Mesendoderm (in vitro differentiated cells): Measurements from ENCODE around the gene HSD17B11.
"Not testable (repeated sequence)": the region's sequence is repeated elsewhere in the genome, so short reads cannot be mapped to it uniquely, and the experiment has no call there.

Source experiments
- DNase-seq: peaks from one replicate; pipeline ENCODE4 v3.0.0; 2013
- H2AK5ac ChIP-seq: 2 replicates; pipeline ENCODE4 v1.6.1; 2013; ENCODE audit warnings: low read length, inconsistent platforms
- H2BK120ac ChIP-seq: 2 replicates; pipeline ENCODE4 v1.6.1; 2013; ENCODE audit warnings: low read depth, mild to moderate bottlenecking, low read length, moderate library complexity, mixed read lengths
- H2BK15ac ChIP-seq: replicated peaks from 2 replicates; pipeline ENCODE4 v1.6.1; 2013; ENCODE audit warnings: low read depth, mild to moderate bottlenecking, moderate library complexity
- H2BK5ac ChIP-seq: 2 replicates; pipeline ENCODE4 v1.6.1; 2013; ENCODE audit warnings: low read length, inconsistent platforms
- H3K18ac ChIP-seq: 2 replicates; pipeline ENCODE4 v1.6.1; 2013; ENCODE audit warnings: mild to moderate bottlenecking, low read length, mixed read lengths
- H3K23ac ChIP-seq: one replicate; pipeline ENCODE4 v1.6.1; 2013; ENCODE audit warnings: low read length
- H3K27ac ChIP-seq: 2 replicates; pipeline ENCODE4 v1.5.1; 2013; ENCODE audit warnings: low read depth, mild to moderate bottlenecking, inconsistent platforms, low read length, moderate library complexity
- H3K27me3 ChIP-seq: 2 replicates; pipeline ENCODE4 v1.6.1; 2013; ENCODE audit warnings: low read length, control low read depth, mild to moderate bottlenecking, inconsistent platforms; ENCODE audit not compliant: insufficient read depth, poor library complexity
- H3K36me3 ChIP-seq: 2 replicates; pipeline ENCODE4 v1.6.1; 2013; ENCODE audit warnings: low read length, inconsistent platforms; ENCODE audit not compliant: control insufficient read depth, insufficient read depth
- H3K4ac ChIP-seq: one replicate; pipeline ENCODE4 v1.6.1; 2013; ENCODE audit warnings: low read depth, mild to moderate bottlenecking, low read length, moderate library complexity
- H3K4me1 ChIP-seq: 2 replicates; pipeline ENCODE4 v1.6.1; 2013; ENCODE audit warnings: low read depth, low read length, inconsistent platforms; ENCODE audit not compliant: control insufficient read depth
- H3K4me2 ChIP-seq: 2 replicates; pipeline ENCODE4 v1.6.1; 2013; ENCODE audit warnings: low read length
- H3K4me3 ChIP-seq: 2 replicates; pipeline ENCODE4 v1.5.1; 2013; ENCODE audit warnings: mild to moderate bottlenecking, low read length
- H3K56ac ChIP-seq: one replicate; pipeline ENCODE4 v1.6.1; 2013; ENCODE audit warnings: low read length
- H3K79me1 ChIP-seq: 2 replicates; pipeline ENCODE4 v1.6.1; 2013; ENCODE audit warnings: low read length, inconsistent platforms
- H3K79me2 ChIP-seq: 2 replicates; pipeline ENCODE4 v1.6.1; 2013; ENCODE audit warnings: mild to moderate bottlenecking, low read length; ENCODE audit not compliant: control insufficient read depth, insufficient read depth
- H3K9ac ChIP-seq: 2 replicates; pipeline ENCODE4 v1.6.1; 2013; ENCODE audit warnings: low read length, inconsistent platforms
- H4K5ac ChIP-seq: one replicate; pipeline ENCODE4 v1.6.1; 2013; ENCODE audit warnings: low read length
- H4K8ac ChIP-seq: one replicate; pipeline ENCODE4 v1.6.1; 2013; ENCODE audit warnings: low read depth, mild to moderate bottlenecking, control low read depth, low read length, moderate library complexity
- WGBS: extraction: QIAGEN DNeasy Blood & Tissue Kit; methylation state at CpG from one replicate; pipeline ENCODE4 v1.1.7; 2013; ENCODE audit warnings: low lambda C conversion rate, missing lambda C conversion rate; ENCODE audit not compliant: insufficient coverage; ENCODE audit errors: extremely low coverage; 5-methylcytosine and 5-hydroxymethylcytosine counted together

HSD17B11 gene

DNA sequence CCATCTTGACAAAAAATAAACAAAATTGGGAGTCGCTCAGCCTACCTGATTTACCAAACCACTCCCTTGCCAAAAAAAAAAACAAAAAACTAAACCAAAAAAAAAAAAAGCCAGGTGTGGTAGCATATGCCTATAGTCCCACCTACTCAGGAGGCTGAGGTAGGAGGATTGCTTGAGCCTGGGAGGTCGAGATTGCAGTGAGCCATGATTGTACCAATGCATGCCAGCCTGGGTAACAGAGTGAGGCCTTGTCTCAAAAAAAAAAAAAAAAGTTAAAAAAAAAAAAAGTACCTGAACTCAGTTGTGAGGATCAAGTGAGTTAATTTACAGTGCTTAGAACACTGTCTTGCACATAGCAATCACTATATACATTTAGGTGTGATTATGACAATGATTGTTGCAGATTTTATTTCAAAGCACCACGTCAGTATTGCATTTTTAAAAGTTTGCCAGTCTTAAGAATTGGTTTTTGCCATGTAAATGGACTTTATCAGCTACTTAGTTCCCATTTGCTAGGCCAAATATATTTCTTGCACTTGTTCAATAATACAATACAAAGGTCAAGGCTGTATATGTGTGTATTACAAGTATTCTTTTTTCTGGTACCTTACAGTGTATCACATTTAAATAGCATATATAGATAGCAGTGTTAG is 36.0 kb upstream of the HSD17B11 start:
- Histone ChIP-seq H2BK5ac (no peak overlapping the region), H2BK120ac (no peak overlapping the region), H3K79me1 (peaks cover 12% of the 10 kb centered on the region), H3K18ac (no peak overlapping the region), H2AK5ac (no peak overlapping the region), H3K4me1 (peaks cover 4% of the 10 kb centered on the region), H3K4me3 (no peak overlapping the region), H4K8ac (no peak overlapping the region), H3K4me2 (no peak overlapping the region), H3K9ac (no peak overlapping the region), H3K27ac (no peak overlapping the region), H3K56ac (no peak overlapping the region), H3K79me2 (peaks cover 35% of the 10 kb centered on the region), H3K36me3 (no peaks in the 10 kb centered on the region), H3K27me3 (no peaks in the 10 kb centered on the region), H3K23ac (no peak overlapping the region), H2BK15ac (no peak overlapping the region), H4K5ac (no peak overlapping the region), H3K4ac (no peak overlapping the region)
- no peak for DNase-seq
- no CpG with 5 or more reads among the region's 3 CpGs for WGBS

DNA sequence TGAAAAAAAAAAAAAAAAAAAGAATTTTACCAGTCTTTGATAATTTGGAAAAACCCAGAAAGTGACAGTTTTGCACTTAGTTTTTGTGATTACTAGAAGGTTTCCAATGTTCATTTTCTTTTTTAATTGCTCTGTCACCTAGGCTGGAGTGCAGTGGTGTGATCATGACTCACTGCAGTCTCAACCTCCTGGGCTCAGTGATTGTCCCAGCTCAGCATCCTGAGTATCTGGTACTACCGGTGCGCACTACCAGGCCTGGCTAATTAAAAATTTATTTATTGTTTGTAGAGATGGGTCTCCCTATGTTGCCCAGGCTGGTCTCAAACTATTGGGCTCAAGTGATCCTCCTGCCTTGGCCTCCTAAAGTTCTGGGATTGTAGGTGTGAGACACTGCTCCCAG is 34.7 kb upstream of the HSD17B11 start:
- no peak overlapping the region for H4K5ac ChIP-seq
- no peak overlapping the region for H3K27ac ChIP-seq
- no peak overlapping the region for H2AK5ac ChIP-seq
- no peak for DNase-seq
- peaks cover 12% of the 10 kb centered on the region for H3K79me1 ChIP-seq
- no peak overlapping the region for H4K8ac ChIP-seq
- H3K36me3 ChIP-seq = no peaks in the 10 kb centered on the region
- H3K4me2 ChIP-seq = no peak overlapping the region
- H2BK120ac ChIP-seq = no peak overlapping the region
- peaks cover 4% of the 10 kb centered on the region for H3K4me1 ChIP-seq
- WGBS = no CpG with 5 or more reads among the region's 2 CpGs
- no peaks in the 10 kb centered on the region for H3K27me3 ChIP-seq
- no peak overlapping the region for H3K4ac ChIP-seq
- H2BK15ac ChIP-seq = no peak overlapping the region
- H2BK5ac ChIP-seq = no peak overlapping the region
- H3K4me3 ChIP-seq = no peak overlapping the region
- no peak overlapping the region for H3K18ac ChIP-seq
- H3K79me2 ChIP-seq = peaks cover 30% of the 10 kb centered on the region
- no peak overlapping the region for H3K9ac ChIP-seq
- H3K23ac ChIP-seq = no peak overlapping the region
- H3K56ac ChIP-seq = no peak overlapping the region

- not testable (repeated sequence) for H2BK15ac ChIP-seq, H4K8ac ChIP-seq, H3K4me2 ChIP-seq, H3K18ac ChIP-seq, H3K27me3 ChIP-seq, H2BK5ac ChIP-seq, H3K36me3 ChIP-seq, H3K4me3 ChIP-seq, H3K23ac ChIP-seq, H3K56ac ChIP-seq, H2AK5ac ChIP-seq, H2BK120ac ChIP-seq, H3K4me1 ChIP-seq, H3K79me1 ChIP-seq, DNase-seq, H3K27ac ChIP-seq, H4K5ac ChIP-seq, H3K4ac ChIP-seq
- H3K9ac ChIP-seq = peak overlapping the region; percentile 16
- WGBS = no CpG with 5 or more reads among the region's 22 CpGs
- peaks cover 25% of the 10 kb centered on the region for H3K79me2 ChIP-seq
These were observed 33.1 kb upstream of the HSD17B11 start for GRCh38 chr4:87424099-87424543.

GRCh38 chr4:87423317-87424098 is 32.5 kb upstream of the HSD17B11 start:
- Histone ChIP-seq H2BK5ac (no peak overlapping the region), H3K56ac (peak overlapping the region; percentile 40), H3K4ac (no peak overlapping the region), H3K27ac (no peak overlapping the region), H3K4me3 (no peak overlapping the region), H3K27me3 (no peaks in the 10 kb centered on the region), H2BK120ac (no peak overlapping the region), H3K9ac (peak overlapping the region; percentile 71), H3K79me1 (peaks cover 7% of the 10 kb centered on the region), H2AK5ac (no peak overlapping the region), H3K4me2 (peak overlapping the region; percentile 32), H4K5ac (no peak overlapping the region), H3K79me2 (peaks cover 21% of the 10 kb centered on the region), H2BK15ac (no peak overlapping the region), H3K36me3 (no peaks in the 10 kb centered on the region), H3K23ac (no peak overlapping the region), H3K4me1 (peaks cover 7% of the 10 kb centered on the region), H3K18ac (no peak overlapping the region), H4K8ac (no peak overlapping the region)
- no CpG with 5 or more reads among the region's 3 CpGs for WGBS
- DNase-seq = no peak

DNA sequence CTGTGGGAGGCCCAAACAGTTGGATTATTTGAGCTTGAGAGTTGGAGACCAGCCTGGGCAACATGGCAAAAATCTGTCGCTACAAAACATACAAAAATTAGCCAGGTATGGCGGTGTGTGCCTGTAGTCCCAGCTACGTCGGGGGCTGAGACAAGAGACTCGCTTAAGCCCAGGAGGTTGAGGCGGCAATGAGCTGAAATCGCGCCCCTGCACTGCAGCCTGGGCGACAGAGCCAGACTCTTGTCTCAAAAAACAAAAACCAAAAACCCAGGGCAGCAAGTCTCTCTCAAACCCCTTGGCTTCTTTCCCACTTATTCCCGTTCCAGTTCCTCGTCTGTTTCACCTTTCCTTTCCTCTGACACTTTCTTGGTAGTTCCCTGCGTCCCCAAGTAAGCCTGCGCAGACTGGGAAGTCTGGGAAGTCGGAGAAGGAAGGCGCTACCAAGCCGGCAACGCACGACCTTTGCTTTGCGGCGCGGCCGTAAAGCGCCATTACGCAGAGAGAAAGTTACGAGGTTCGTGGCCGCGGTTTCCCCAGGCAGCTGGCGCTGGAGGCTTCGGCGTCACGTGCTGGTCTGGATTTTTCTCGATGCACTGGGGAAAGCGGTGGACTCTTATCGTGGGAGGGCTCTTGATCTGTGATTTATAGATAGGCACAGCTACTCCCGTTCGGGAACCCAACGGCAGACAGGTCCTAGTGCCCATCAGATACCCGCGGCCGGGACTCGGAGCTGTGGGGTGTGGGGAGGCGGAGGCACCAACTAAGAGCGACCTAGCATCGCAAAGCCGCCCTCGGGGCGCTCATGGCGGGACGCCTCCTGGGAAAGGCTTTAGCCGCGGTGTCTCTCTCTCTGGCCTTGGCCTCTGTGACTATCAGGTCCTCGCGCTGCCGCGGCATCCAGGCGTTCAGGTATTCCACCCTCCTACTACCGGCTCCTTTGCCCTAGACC is 31.4 kb upstream of the HSD17B11 start, which contains the start of gene NUDT9:
TSS of gene NUDT9 (plus strand) at position 470 of the 949 bp plus-strand sequence. CDS start at position 803, 333 bp downstream.
- Histone ChIP-seq H3K4ac (peak within 1 kb of the TSS; percentile 96), H3K4me1 (peaks cover 7% of the 10 kb centered on the region), H3K27me3 (no peaks in the 10 kb centered on the region), H4K8ac (peak within 1 kb of the TSS; percentile 77), H2BK5ac (peak within 1 kb of the TSS; percentile 22), H3K4me2 (peak within 1 kb of the TSS; percentile 17), H3K79me1 (peaks cover 7% of the 10 kb centered on the region), H3K27ac (peak within 1 kb of the TSS; percentile 81), H4K5ac (no peak within 1 kb of the TSS), H3K18ac (peak within 1 kb of the TSS; percentile 88), H3K56ac (peak within 1 kb of the TSS; percentile 83), H3K4me3 (peak within 1 kb of the TSS; percentile 68), H3K9ac (peak within 1 kb of the TSS; percentile 71), H2AK5ac (no peak within 1 kb of the TSS), H3K36me3 (no peaks in the 10 kb centered on the region), H2BK120ac (peak within 1 kb of the TSS; percentile 24), H2BK15ac (no peak within 1 kb of the TSS), H3K79me2 (peaks cover 21% of the 10 kb centered on the region), H3K23ac (no peak within 1 kb of the TSS)
- DNase-seq = peak; percentile 99
- WGBS = no CpG with 5 or more reads among the region's 58 CpGs
